ENCODE measurements around the gene CSTF1. TPM values are rescaled to one million over a fixed set of nuclear protein-coding genes. Genes with fewer than 3 reads are reported as not detected.
A peak's percentile ranks its signal among the peaks of the same experiment; 100 is the strongest.

Gene CSTF1
- total RNA-seq, 1 experiment from 2014 or later = 44.5 TPM

DNA sequence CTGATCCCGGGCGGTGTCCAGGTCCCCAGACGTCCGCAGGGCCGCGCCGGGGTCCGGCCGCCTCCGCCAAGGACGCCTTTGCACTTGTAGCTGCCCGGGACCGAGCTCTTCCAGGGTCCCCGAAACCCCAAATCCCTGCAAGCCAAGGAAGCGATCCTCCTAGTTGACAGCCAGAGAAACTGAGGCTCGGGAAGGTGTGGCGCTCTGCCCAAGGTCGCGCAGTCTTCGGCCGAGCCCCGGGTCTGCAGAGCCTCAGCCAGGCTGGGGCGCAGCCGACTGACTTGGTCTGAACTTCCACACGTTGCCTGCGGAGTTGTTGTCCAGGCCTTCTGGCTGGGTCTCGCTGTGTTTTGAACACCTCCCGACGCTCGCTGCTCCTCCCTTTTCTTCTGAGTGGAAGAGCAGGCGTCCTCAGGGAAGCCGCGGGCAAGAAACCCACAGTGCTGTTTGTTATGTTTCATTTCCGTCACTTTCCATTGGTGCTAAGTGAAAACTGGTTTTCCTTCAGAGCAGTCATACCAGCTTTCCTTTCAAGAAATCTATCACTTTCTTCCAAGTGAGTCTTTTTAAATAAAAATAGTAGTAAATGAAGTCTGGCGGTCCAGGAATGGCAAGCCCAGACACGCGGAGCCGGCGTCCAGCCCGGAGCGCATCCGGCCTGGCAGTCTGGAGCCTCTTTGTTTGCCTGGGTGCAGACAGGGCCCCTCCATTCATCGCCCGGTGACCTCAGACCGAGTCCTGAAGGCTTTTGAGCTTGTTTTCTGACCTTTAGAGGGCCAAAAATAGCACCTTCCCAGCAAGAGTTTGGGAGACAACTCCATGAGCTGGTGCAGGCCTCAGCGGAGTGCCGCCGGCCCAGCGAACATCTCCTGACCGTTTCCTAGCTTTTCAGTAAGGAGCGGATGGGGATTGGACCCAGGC lies 33.0 kb upstream of the CSTF1 start:
- Histone ChIP-seq H3K9me3 (ENCODE audit: control insufficient read depth in 1 of 2, insufficient read depth in 1 of 2, low read depth in 1 of 2, low read length in 2 of 2) (no peaks in the 10 kb centered on the region), H3K9ac (ENCODE audit: low read length) (peak overlapping the region; percentile 70), H3K4me3 (replicated peaks in 1 of 2; ENCODE audit: low read depth in 1 of 2, low read length in 2 of 2) (peak overlapping the region; percentile 72 to 77), H3K4me2 (ENCODE audit: low read length) (peak overlapping the region; percentile 88), H3K79me2 (ENCODE audit: insufficient read depth, low read length) (no peaks in the 10 kb centered on the region), H4K20me1 (ENCODE audit: insufficient read depth) (no peaks in the 10 kb centered on the region), H3K36me3 (ENCODE audit: control insufficient read depth in 1 of 2, insufficient read depth in 2 of 2, low read length in 2 of 2) (no peaks in the 10 kb centered on the region), H3K4me1 (ENCODE audit: control insufficient read depth in 1 of 2, insufficient read depth in 2 of 2, low read length in 2 of 2) (peaks cover 7 to 21% of the 10 kb centered on the region in 2 experiments), H3K9me2 (ENCODE audit: insufficient read depth) (no peaks in the 10 kb centered on the region), H2AFZ (ENCODE audit: low read depth, low read length, poor library complexity, severe bottlenecking) (no peak overlapping the region), H3K27me3 (ENCODE audit: insufficient read depth, low read length) (no peaks in the 10 kb centered on the region), H3K27ac (ENCODE audit: low read depth, low read length) (peak overlapping the region; percentile 32; the same call in 1 of the 2 replicates)
- no peak for DNase-seq (ENCODE audit: low read depth, low spot score)
- CTCF ChIA-PET = interaction anchor here (0.8 to 1.2 kb wide), 3 partner anchors 32 to 154 kb away, joined by 3 to 5 read pairs (median 5); partner anchors contain the start of gene AURKA
- TF ChIP-seq ZFX (IDR thresholded peaks at IDR 0.05) (peak; percentile 14; the same call in 1 of the 2 replicates), POLR2A (IDR thresholded peaks at IDR 0.05; ENCODE audit: borderline replicate concordance, extremely low read depth, insufficient read depth, insufficient read length) (no peak), MAX (IDR thresholded peaks at IDR 0.05) (no peak), TCF7L2 (IDR thresholded peaks at IDR 0.05; ENCODE audit: borderline replicate concordance, extremely low read depth, insufficient read depth, insufficient read length) (no peak), FOSL1 (IDR thresholded peaks at IDR 0.05; ENCODE audit: low read depth) (no peak), CBX3 (IDR thresholded peaks at IDR 0.05; ENCODE audit: low read depth) (no peak), SRF (IDR thresholded peaks at IDR 0.05; ENCODE audit: low read depth) (no peak)
- TF ChIP-seq, protein P1, sequence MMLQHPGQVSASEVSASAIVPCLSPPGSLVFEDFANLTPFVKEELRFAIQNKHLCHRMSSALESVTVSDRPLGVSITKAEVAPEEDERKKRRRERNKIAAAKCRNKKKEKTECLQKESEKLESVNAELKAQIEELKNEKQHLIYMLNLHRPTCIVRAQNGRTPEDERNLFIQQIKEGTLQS (IDR thresholded peaks at IDR 0.05) = no peak
- intact Hi-C loops (cut with micrococcal nuclease) = no loop called here
- ATAC-seq = peak; percentile 47
- BruUV-seq (replicated peaks) = TSS peak; percentile 42
- POLR2A ChIA-PET = interaction anchor here (1.4 kb wide), 1 partner anchor 33 kb away, joined by 5 read pairs; the partner anchor contains the start of genes AURKA and CSTF1
- RAD21 ChIA-PET (ENCODE audit: low non-redundant PET in 1 of 2, low total read pairs in 2 of 2, uncharacterized antibody in 2 of 2, unreplicated experiment in 2 of 2) = no interaction called here
